Mesenchymal stem cell (in vitro differentiated cells and primary cell): ENCODE results near the gene TAL2.

Source experiments
- DNase-seq: peaks from one replicate; pipeline ENCODE4 v3.0.0-alpha.2; 2013
- H2AFZ ChIP-seq: one replicate; pipeline ENCODE4 v1.6.1; 2013; ENCODE audit warnings: low read depth, mild to moderate bottlenecking, control low read depth, inconsistent platforms, low read length, moderate library complexity
- H2AK5ac ChIP-seq: 2 replicates; pipeline ENCODE4 v1.6.1; 2013; ENCODE audit warnings: low read length, moderate library complexity, mild to moderate bottlenecking, inconsistent platforms; ENCODE audit not compliant: severe bottlenecking
- H2BK120ac ChIP-seq: one replicate; pipeline ENCODE4 v1.6.1; 2013; ENCODE audit warnings: low read depth, mild to moderate bottlenecking, inconsistent platforms, low read length, moderate library complexity
- H2BK12ac ChIP-seq, 2 experiments: one replicate each; pipeline ENCODE4 v1.6.1; 2013; ENCODE audit warnings: inconsistent platforms in 2 of 2, low read length in 2 of 2, mild to moderate bottlenecking in 2 of 2, moderate library complexity in 2 of 2, control low read depth in 1 of 2
- H2BK15ac ChIP-seq: one replicate; pipeline ENCODE4 v1.6.1; 2013; ENCODE audit warnings: mild to moderate bottlenecking, low read depth, inconsistent platforms; ENCODE audit not compliant: poor library complexity, severe bottlenecking
- H2BK5ac ChIP-seq: 2 replicates; pipeline ENCODE4 v1.6.1; 2013; ENCODE audit warnings: low read depth, mild to moderate bottlenecking, low read length, control low read depth, inconsistent platforms; ENCODE audit not compliant: poor library complexity, severe bottlenecking
- H3K14ac ChIP-seq, 2 experiments: one replicate each; pipeline ENCODE4 v1.6.1; 2013; ENCODE audit warnings: inconsistent platforms in 2 of 2, low read length in 2 of 2, control low read depth in 1 of 2, mild to moderate bottlenecking in 1 of 2, moderate library complexity in 1 of 2
- H3K18ac ChIP-seq, 2 experiments: one replicate each; pipeline ENCODE4 v1.6.1; 2013; ENCODE audit warnings: inconsistent platforms in 2 of 2, low read length in 2 of 2, control low read depth in 1 of 2, low read depth in 1 of 2, mild to moderate bottlenecking in 1 of 2
- H3K23ac ChIP-seq, 2 experiments: one replicate each; pipeline ENCODE4 v1.6.1; 2013; ENCODE audit warnings: inconsistent platforms in 2 of 2, low read length in 2 of 2, mild to moderate bottlenecking in 2 of 2, moderate library complexity in 2 of 2, control low read depth in 1 of 2
- H3K27ac ChIP-seq: 2 replicates; pipeline ENCODE4 v1.5.1; 2013; ENCODE audit warnings: mild to moderate bottlenecking, moderate library complexity, low read length, control low read depth, inconsistent platforms; ENCODE audit not compliant: poor library complexity, severe bottlenecking
- H3K27me3 ChIP-seq, 2 experiments: 2 replicates each; pipeline versions ENCODE4 v1.6.1 to v1.7.0; 2013; ENCODE audit warnings: low read length in 2 of 2, mild to moderate bottlenecking in 2 of 2, moderate library complexity in 2 of 2, control low read depth in 1 of 2, inconsistent platforms in 1 of 2; ENCODE audit not compliant: control insufficient read depth in 1 of 2, insufficient read depth in 1 of 2
- H3K36me3 ChIP-seq, 2 experiments: 2 replicates each; pipeline versions ENCODE4 v1.6.1 to v1.7.0; 2013; ENCODE audit warnings: low read length in 2 of 2, control low read depth in 1 of 2, inconsistent platforms in 1 of 2, low read depth in 1 of 2, mild to moderate bottlenecking in 1 of 2; ENCODE audit not compliant: insufficient read depth in 2 of 2, control insufficient read depth in 1 of 2
- H3K4ac ChIP-seq, 2 experiments: one replicate each; pipeline ENCODE4 v1.6.1; 2013; ENCODE audit warnings: inconsistent platforms in 2 of 2, low read length in 2 of 2, mild to moderate bottlenecking in 2 of 2, moderate library complexity in 2 of 2, control low read depth in 1 of 2, low read depth in 1 of 2
- H3K4me1 ChIP-seq: 2 replicates; pipeline ENCODE4 v1.6.1; 2013; ENCODE audit warnings: low read depth, low read length, control low read depth; ENCODE audit not compliant: control insufficient read depth, insufficient read depth
- H3K4me2 ChIP-seq: 2 replicates; pipeline ENCODE4 v1.6.1; 2013; ENCODE audit warnings: low read length, mild to moderate bottlenecking, inconsistent platforms; ENCODE audit not compliant: poor library complexity, severe bottlenecking
- H3K4me3 ChIP-seq, 2 experiments: 2 replicates each; pipeline versions ENCODE4 v1.5.1 to v1.7.0; 2013; ENCODE audit warnings: low read length in 2 of 2, mild to moderate bottlenecking in 2 of 2, control low read depth in 1 of 2, low read depth in 1 of 2; ENCODE audit not compliant: insufficient read depth in 1 of 2
- H3K79me1 ChIP-seq: replicated peaks from 2 replicates; pipeline ENCODE4 v1.6.1; 2013; ENCODE audit warnings: mild to moderate bottlenecking, control low read depth, low read length, inconsistent platforms; ENCODE audit not compliant: poor library complexity, severe bottlenecking
- H3K9ac ChIP-seq: 2 replicates; pipeline ENCODE4 v1.7.0; 2013; ENCODE audit warnings: mild to moderate bottlenecking, low read length, moderate library complexity
- H3K9me3 ChIP-seq: 2 replicates; pipeline ENCODE4 v1.7.0; 2013; ENCODE audit warnings: mild to moderate bottlenecking, low read length; ENCODE audit not compliant: control insufficient read depth
- H4K8ac ChIP-seq: one replicate; pipeline ENCODE4 v1.6.1; 2013; ENCODE audit warnings: inconsistent platforms, mild to moderate bottlenecking, low read length, moderate library complexity
- H4K91ac ChIP-seq: one replicate; pipeline ENCODE4 v1.6.1; 2013; ENCODE audit warnings: mild to moderate bottlenecking, low read length, inconsistent platforms
- WGBS: methylation state at CpG from one replicate; pipeline ENCODE4 v1.1.7; 2013; ENCODE audit warnings: mixed read lengths; 5-methylcytosine and 5-hydroxymethylcytosine counted together

The TAL2 gene

DNA sequence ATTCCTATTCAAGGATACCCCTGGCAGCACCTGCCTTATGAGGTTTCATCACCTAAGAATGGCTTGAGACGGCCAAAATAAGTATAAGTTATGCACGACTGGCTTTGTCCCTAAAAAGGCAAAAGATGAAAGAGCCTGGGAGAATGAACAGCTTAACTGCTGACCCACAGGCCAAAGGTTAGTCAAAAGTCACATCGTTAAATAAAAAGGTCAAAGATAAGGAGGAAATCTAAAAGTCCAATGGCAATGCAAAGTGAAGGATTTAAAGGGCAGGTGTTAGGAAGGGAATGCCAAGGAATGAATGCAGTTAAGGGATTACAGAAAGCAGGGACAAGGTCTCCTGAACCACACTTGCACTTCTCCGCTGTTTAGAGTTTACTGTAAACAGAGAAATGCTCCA lies 5.6 kb downstream of the TAL2 start:
- Histone ChIP-seq H3K79me1 (no peaks in the 10 kb centered on the region), H3K27ac (no peak overlapping the region), H3K27me3 (peaks cover 0 to 3% of the 10 kb centered on the region in 2 experiments), H3K9ac (no peak overlapping the region), H3K18ac (no peak overlapping the region), H3K4me2 (no peak overlapping the region), H2BK15ac (no peak overlapping the region), H3K36me3 (no peaks in the 10 kb centered on the region), H2BK120ac (no peak overlapping the region), H3K23ac (no peak overlapping the region), H3K4ac (no peak overlapping the region), H3K14ac (no peak overlapping the region), H4K91ac (no peak overlapping the region), H4K8ac (no peak overlapping the region), H2AK5ac (no peak overlapping the region), H3K4me3 (no peak overlapping the region), H2BK5ac (no peak overlapping the region), H3K9me3 (no peaks in the 10 kb centered on the region), H2BK12ac (no peak overlapping the region), H3K4me1 (no peaks in the 10 kb centered on the region), H2AFZ (no peak overlapping the region)
- no peak for DNase-seq
- 54% methylated on average over 3 of the region's 4 CpGs for WGBS

GRCh38 chr9:105670315-105670714 lies 8.1 kb downstream of the TAL2 start:
- H3K4me2 ChIP-seq, result no peak overlapping the region

DNA sequence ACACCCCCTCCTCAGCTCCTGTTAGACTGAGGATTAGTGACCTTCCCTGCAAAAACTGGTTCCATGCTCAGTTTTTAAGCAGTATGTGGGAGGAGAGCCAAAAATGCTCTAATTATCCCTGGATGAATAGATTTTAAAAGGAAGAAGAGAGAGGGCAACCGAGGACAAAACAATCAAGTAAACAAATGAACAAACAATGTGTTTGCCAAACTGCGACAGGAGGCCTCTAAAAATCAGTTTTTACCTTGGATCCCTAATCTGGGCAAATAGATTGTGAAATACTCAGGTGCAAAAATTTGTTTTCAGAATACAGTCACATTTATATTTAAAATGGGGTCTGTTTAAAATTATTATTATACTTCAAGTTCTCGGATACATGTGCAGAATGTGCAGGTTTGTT lies 8.5 kb downstream of the TAL2 start:
- no peak overlapping the region for H3K4me3 ChIP-seq
- no peak overlapping the region for H3K18ac ChIP-seq
- no peak overlapping the region for H3K4me2 ChIP-seq
- no peak overlapping the region for H3K27ac ChIP-seq
- H3K4ac ChIP-seq, result no peak overlapping the region
- H3K23ac ChIP-seq, result no peak overlapping the region
- H3K27me3 ChIP-seq, result peaks cover 0 to 3% of the 10 kb centered on the region in 2 experiments
- no peak overlapping the region for H4K8ac ChIP-seq
- H3K14ac ChIP-seq, result no peak overlapping the region
- no peaks in the 10 kb centered on the region for H3K4me1 ChIP-seq
- no peak for DNase-seq
- H3K9ac ChIP-seq, result no peak overlapping the region
- no peak overlapping the region for H2AFZ ChIP-seq
- H2BK120ac ChIP-seq, result no peak overlapping the region
- H2AK5ac ChIP-seq, result no peak overlapping the region
- no peaks in the 10 kb centered on the region for H3K9me3 ChIP-seq
- H2BK12ac ChIP-seq, result no peak overlapping the region
- H2BK15ac ChIP-seq, result no peak overlapping the region
- H2BK5ac ChIP-seq, result no peak overlapping the region
- no peak overlapping the region for H4K91ac ChIP-seq
- WGBS, result no CpG with 5 or more reads among the region's 3 CpGs
- no peaks in the 10 kb centered on the region for H3K79me1 ChIP-seq
- H3K36me3 ChIP-seq, result no peaks in the 10 kb centered on the region

More at GRCh38 chr9:105670315-105670714, 8.1 kb downstream of the TAL2 start:
- DNase-seq, result no peak
- Histone ChIP-seq H3K79me1 (no peaks in the 10 kb centered on the region), H3K36me3 (no peaks in the 10 kb centered on the region), H3K4me1 (no peaks in the 10 kb centered on the region), H3K27ac (no peak overlapping the region), H3K18ac (no peak overlapping the region), H4K91ac (no peak overlapping the region), H2AFZ (no peak overlapping the region), H3K27me3 (peaks cover 0 to 3% of the 10 kb centered on the region in 2 experiments), H3K4ac (no peak overlapping the region), H2BK12ac (no peak overlapping the region), H2BK15ac (no peak overlapping the region), H2AK5ac (no peak overlapping the region), H3K23ac (no peak overlapping the region), H3K9me3 (no peaks in the 10 kb centered on the region), H2BK120ac (no peak overlapping the region), H2BK5ac (no peak overlapping the region), H3K9ac (no peak overlapping the region), H3K14ac (no peak overlapping the region), H4K8ac (no peak overlapping the region), H3K4me3 (no peak overlapping the region)
- 88% methylated on average over 2 of the region's 3 CpGs for WGBS

GRCh38 chr9:105672711-105673234 lies 10.5 kb downstream of the TAL2 start:
- no peak overlapping the region for H3K14ac ChIP-seq
- no peak overlapping the region for H3K18ac ChIP-seq
- H2BK5ac ChIP-seq, result no peak overlapping the region
- H4K8ac ChIP-seq, result no peak overlapping the region
- no peak overlapping the region for H2BK12ac ChIP-seq
- no peaks in the 10 kb centered on the region for H3K36me3 ChIP-seq
- no peak overlapping the region for H3K4ac ChIP-seq
- no peak overlapping the region for H3K27ac ChIP-seq
- peaks cover 0 to 5% of the 10 kb centered on the region in 2 experiments for H3K27me3 ChIP-seq
- 71% methylated on average over 3 of the region's 3 CpGs for WGBS
- no peak overlapping the region for H2BK15ac ChIP-seq
- H2AFZ ChIP-seq, result no peak overlapping the region
- H3K4me2 ChIP-seq, result no peak overlapping the region
- no peak overlapping the region for H3K23ac ChIP-seq
- no peak overlapping the region for H3K9ac ChIP-seq
- no peaks in the 10 kb centered on the region for H3K4me1 ChIP-seq
- H3K79me1 ChIP-seq, result no peaks in the 10 kb centered on the region
- no peak overlapping the region for H2BK120ac ChIP-seq
- DNase-seq, result no peak
- no peaks in the 10 kb centered on the region for H3K9me3 ChIP-seq
- H4K91ac ChIP-seq, result no peak overlapping the region
- no peak overlapping the region for H2AK5ac ChIP-seq
- H3K4me3 ChIP-seq, result no peak overlapping the region
